Nephron progenitor cell (in vitro differentiated cells): Measurements from ENCODE around the gene S100A16.

ENCODE experiments used
- DNase-seq: peaks from one replicate; pipeline ENCODE4 v3.0.0; 2021
- H3K27ac Mint-ChIP-seq: 2 replicates; pipeline ENCODE4 v1.8.0; 2021; ENCODE audit warnings: mild to moderate bottlenecking, moderate library complexity, mixed read lengths
- H3K27me3 Mint-ChIP-seq: 2 replicates; pipeline ENCODE4 v1.8.0; 2021; ENCODE audit warnings: mild to moderate bottlenecking, low read depth, mixed read lengths; ENCODE audit not compliant: poor library complexity
- H3K36me3 Mint-ChIP-seq: 2 replicates; pipeline ENCODE4 v1.8.0; 2021; ENCODE audit warnings: low read depth, mixed read lengths
- H3K4me1 Mint-ChIP-seq: 2 replicates; pipeline ENCODE4 v1.8.0; 2021; ENCODE audit warnings: mixed read lengths
- H3K4me3 Mint-ChIP-seq: 2 replicates; pipeline ENCODE4 v1.8.0; 2021; ENCODE audit warnings: mild to moderate bottlenecking, moderate library complexity, mixed read lengths
- H3K9me3 Mint-ChIP-seq: 2 replicates; pipeline ENCODE4 v1.8.0; 2021; ENCODE audit warnings: mild to moderate bottlenecking, moderate library complexity, mixed read lengths
- CTCF ChIP-seq: fragments of 200-600 bp; sonication (generic); IDR thresholded peaks from 2 replicates; pipeline ENCODE4 v1.5.0; 2021; ENCODE audit warnings: antibody characterized with exemption

The S100A16 gene

GRCh38 chr1:153610334-153610733 lies 2.6 kb downstream of the S100A16 start:
- peaks cover 69% of the 10 kb centered on the region for H3K4me1 Mint-ChIP-seq
- no peak overlapping the region for H3K4me3 Mint-ChIP-seq

GRCh38 chr1:153609585-153609907 lies 3.4 kb downstream of the S100A16 start:
- no peak for DNase-seq

More at GRCh38 chr1:153610334-153610733, 2.6 kb downstream of the S100A16 start:
- Mint-ChIP-seq H3K9me3 (no peaks in the 10 kb centered on the region), H3K36me3 (no peaks in the 10 kb centered on the region), H3K27me3 (peaks cover 3% of the 10 kb centered on the region), H3K27ac (no peak overlapping the region)
- DNase-seq, result no peak
- TF ChIP-seq CTCF, result no peak

GRCh38 chr1:153608742-153609584 lies 4.0 kb downstream of the S100A16 start:
- Mint-ChIP-seq H3K36me3 (no peaks in the 10 kb centered on the region), H3K27me3 (peaks cover 3% of the 10 kb centered on the region), H3K9me3 (no peaks in the 10 kb centered on the region), H3K4me1 (peaks cover 61% of the 10 kb centered on the region), H3K27ac (peak overlapping the region; percentile 76), H3K4me3 (peak overlapping the region; percentile 70)
- no peak for TF ChIP-seq CTCF
- peak; percentile 84 for DNase-seq

More at GRCh38 chr1:153609585-153609907, 3.4 kb downstream of the S100A16 start:
- H3K9me3 Mint-ChIP-seq, result no peaks in the 10 kb centered on the region
- peak overlapping the region; percentile 70 for H3K4me3 Mint-ChIP-seq
- H3K27ac Mint-ChIP-seq, result peak overlapping the region; percentile 76
- H3K36me3 Mint-ChIP-seq, result no peaks in the 10 kb centered on the region
- no peak for TF ChIP-seq CTCF
- H3K27me3 Mint-ChIP-seq, result peaks cover 3% of the 10 kb centered on the region
- H3K4me1 Mint-ChIP-seq, result peaks cover 65% of the 10 kb centered on the region

GRCh38 chr1:153608089-153608682 lies 4.8 kb downstream of the S100A16 start:
- no peak for TF ChIP-seq CTCF
- Mint-ChIP-seq H3K27ac (no peak overlapping the region), H3K36me3 (no peaks in the 10 kb centered on the region), H3K4me1 (peaks cover 57% of the 10 kb centered on the region), H3K9me3 (no peaks in the 10 kb centered on the region), H3K4me3 (no peak overlapping the region), H3K27me3 (peaks cover 6% of the 10 kb centered on the region)
- no peak for DNase-seq

GRCh38 chr1:153607381-153607780 lies 5.6 kb downstream of the S100A16 start:
- Mint-ChIP-seq H3K36me3 (no peaks in the 10 kb centered on the region), H3K4me1 (peaks cover 52% of the 10 kb centered on the region)

More at GRCh38 chr1:153607381-153607780, 5.6 kb downstream of the S100A16 start:
- Mint-ChIP-seq H3K9me3 (no peaks in the 10 kb centered on the region), H3K27me3 (peaks cover 6% of the 10 kb centered on the region), H3K4me3 (no peak overlapping the region), H3K27ac (no peak overlapping the region)
- no peak for TF ChIP-seq CTCF
- no peak for DNase-seq
